Stimulated activated CD4-positive, alpha-beta T cell treated with anti-CD3 and anti-CD28 coated beads, Interleukin-4, amount 100 ng/mL, for 1 hour (primary cell): Measurements from ENCODE around the gene NMRK2.
"Not testable (repeated sequence)": the region's sequence is repeated elsewhere in the genome, so short reads cannot be mapped to it uniquely, and the experiment has no call there.

Source experiments
- DNase-seq: peaks from one replicate; pipeline ENCODE4 v3.0.0-alpha.2; 2020

NMRK2 gene

GRCh38 chr19:3938300-3938950 is 5.6 kb downstream of the NMRK2 start:
- not testable (repeated sequence) for DNase-seq

DNA sequence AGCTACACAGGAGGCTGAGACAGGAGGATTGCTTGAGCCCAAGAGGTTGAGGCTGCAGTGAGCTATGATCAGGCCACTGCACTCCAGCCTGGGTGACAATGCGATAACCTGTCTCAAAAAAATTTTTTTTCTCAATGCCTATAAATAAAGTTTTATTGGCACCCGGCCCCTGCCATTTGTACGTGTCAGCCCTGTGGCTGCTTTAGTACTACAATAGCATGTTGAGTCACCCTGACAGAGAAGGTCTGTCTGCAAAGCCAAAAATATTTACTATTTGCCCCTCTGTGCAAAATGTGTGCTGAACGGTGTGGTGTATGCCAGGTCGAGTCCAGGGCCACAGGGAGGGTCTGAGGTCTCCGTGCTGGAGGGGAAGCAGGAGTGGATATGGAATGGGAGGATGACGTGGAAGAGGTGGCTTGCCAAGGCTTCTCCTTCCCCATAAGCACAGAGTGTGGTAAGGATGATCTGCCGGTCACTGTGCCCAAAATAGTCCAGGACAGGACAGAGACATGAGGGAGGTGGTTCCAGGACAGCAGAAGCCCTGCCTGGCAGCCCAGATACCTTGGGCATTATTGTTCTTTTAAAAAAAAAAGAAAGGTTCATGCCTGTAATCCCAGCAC is 10.0 kb downstream of the NMRK2 start:
- DNase-seq: no peak

DNA sequence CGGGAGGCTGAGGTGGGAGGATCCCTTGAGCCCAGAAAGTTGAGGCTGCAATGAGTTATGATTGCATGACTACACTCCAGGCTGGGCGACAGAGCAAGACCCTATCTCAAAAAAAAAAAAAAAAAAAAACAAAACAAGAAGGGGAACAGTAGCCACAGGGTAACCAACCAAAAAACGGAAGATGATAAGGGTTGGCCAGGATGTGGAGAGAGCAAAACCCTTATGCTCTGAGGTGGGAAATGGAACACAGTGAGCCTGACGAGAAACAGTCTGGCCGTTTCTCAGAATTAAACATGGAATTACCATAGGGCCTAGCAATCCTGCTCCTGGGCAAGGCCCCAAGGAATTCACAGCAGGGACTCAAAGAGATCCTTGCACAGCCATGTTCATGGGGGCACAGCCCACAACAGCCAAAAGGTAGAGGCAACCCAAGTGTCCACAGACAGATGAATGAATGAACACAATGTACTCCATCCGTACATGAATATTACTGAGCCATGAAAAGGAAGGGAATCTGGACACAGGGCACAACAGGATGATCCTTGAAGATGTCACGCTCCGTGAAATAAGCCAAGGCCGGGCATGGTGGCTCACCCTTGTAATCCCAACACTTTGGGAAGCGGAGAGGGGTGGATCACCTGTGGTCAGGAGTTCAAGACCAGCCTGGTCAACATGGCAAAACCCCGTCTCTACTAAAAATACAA is 11.3 kb downstream of the NMRK2 start:
- no peak for DNase-seq

- DNase-seq: no peak
Observed at GRCh38 chr19:3945838-3946237, 13.0 kb downstream of the NMRK2 start.

GRCh38 chr19:3947316-3947933 is 14.6 kb downstream of the NMRK2 start:
- DNase-seq: not testable (repeated sequence)

- DNase-seq: no peak
Observed at GRCh38 chr19:3949294-3949693, 16.4 kb downstream of the NMRK2 start.

DNA sequence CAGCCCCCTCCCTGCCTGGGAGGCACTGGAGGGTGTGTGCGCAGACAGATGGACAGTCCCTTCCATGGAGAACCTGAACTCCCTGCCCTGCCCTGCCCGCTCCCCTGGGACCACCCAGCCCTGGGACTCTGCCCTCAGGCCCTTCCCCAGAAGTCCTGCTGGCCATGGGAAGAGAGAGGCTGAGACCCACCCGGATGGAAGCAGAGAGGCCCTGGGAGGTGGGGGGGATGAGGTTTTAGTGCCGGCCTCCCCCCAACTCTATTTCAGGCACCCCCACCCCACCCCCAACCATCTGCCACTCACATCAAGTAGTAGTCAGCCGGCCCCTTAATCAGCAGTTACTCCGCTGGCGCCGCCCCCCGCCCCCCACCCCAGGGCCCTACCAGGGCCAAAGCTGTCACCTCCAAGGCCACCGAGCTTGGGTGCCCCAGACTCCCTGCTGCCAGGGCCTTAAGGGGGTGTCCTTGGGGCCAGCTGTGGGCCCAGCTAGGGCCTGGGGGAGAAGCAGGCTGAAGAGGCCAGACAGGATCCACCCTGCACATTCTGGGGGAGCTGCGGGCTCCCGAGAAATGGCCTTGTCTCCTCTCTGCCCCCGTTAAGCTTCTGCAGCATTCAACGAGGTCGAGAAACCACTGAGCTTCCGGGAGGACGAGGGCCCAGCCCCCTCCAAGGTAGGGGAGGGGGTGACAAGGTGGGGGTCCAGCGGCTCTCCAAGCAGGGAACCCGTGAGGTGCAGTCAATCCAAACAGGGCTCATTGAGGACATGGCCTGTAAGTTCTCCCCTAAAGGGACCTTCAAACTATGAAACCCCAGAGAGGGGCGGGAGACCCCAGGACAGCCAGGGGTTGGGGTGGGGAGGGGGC is 17.4 kb downstream of the NMRK2 start:
- DNase-seq: no peak

- DNase-seq: no peak
Observed at GRCh38 chr19:3950871-3951861, 18.3 kb downstream of the NMRK2 start.

DNA sequence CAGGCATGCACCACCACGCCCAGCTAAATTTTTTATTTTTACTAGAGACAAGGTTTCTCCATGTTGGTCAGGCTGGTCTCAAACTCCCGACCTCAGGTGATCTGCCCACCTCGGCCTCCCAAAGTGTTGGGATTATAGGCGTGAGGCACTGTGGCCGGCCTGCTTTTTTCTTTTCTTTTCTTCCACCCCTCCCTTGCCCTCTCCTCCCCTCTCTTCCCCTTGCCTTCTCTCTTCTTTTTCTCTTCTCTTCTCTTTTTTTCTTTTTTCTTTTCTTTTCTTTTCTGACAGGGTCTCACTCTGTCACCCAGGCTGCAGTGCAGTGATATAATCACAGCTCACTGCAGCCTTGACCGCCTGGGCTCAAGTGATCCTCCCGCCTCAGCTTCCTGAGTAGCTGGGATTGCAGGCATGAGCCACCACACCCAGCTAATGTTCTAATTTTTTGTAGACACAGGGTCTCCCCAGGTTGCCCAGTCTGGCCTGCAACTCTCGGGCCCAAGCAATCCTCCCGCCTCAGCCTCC is 19.9 kb downstream of the NMRK2 start:
- not testable (repeated sequence) for DNase-seq

GRCh38 chr19:3954107-3954506 is 21.2 kb downstream of the NMRK2 start:
- no peak for DNase-seq

DNA sequence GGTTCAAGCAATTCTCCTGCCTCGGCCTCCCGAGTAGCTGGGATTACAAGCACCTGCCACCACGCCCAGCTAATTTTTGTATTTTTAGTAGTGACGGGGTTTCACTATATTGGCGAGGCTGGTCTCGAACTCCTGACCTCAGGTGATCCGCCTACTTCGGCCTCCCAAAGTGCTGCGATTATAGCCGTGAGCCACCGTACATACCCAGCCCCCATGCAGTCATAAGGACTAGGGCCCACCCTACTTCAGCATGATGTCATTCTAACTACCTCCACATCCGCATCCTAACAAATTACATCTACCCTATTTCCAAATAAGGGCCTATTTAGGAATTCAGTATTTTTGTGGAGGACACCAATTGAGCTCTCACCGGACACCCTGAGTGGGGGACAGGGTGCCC is 22.4 kb downstream of the NMRK2 start:
- not testable (repeated sequence) for DNase-seq

DNA sequence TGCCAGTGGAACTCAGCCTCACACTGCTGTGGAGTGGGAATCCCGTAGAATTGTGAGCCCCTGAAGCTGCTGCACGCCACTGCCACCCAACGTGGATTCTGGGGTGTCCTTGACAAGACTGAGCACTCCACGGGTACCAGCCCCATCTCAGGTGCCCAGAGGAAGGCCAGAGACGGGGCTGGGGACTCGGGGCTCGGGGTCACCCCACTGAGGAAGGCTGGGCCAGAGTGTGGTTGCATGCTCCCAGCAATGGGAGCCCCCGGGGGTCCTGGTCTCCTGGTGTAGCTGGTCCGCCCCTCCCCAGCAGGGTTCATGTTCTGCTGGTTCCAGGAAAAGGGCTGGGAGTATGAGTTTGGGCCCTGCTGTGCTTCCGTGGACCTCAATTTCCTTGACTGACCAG is 22.8 kb downstream of the NMRK2 start:
- DNase-seq: no peak

DNA sequence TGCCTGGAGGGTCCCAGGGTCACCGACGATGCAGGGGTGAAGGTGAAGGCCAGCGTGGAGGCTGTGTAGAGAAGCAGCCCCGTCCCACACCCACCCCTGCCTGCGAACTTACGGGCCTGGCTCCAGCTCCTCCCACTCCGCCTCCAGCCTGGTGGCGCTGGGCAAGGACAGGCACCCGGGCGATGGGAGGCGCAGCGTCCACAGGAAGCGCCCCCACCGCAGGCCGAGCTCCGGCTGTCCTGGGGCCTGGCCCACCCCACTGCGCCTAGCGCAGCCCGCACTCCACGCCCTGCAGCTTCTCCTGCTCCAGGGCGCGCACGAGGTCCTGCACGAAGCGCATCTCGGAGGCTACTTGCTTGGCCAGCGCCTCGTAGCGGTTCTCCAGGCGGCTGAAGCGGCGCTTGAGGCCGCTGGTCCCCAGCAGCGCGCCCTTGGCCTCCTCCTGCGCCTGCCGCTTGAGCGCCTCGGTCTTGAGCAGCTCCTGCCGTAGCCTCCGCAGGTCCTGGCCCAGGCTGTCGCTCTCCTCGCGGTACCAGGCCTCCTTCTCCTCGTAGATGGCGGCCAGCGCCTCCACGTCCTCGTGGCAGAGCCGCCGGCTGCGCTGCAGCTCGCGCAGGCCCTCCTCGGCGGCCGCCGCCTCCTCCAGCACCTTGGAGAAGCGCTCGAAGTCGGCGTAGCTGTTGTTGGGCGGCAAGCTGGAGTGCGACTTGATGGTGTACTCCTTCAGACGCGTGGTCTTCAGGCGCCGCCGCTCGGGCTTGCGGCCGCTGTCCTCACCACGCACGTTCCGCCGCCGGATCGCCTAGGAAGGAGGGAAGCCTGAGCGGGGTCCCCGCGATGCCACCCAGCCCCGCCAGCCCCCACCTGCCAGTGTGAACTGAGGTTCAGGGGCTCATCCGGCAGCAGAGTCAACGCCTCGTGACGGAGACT is 26.2 kb downstream of the NMRK2 start:
- DNase-seq: no peak

DNA sequence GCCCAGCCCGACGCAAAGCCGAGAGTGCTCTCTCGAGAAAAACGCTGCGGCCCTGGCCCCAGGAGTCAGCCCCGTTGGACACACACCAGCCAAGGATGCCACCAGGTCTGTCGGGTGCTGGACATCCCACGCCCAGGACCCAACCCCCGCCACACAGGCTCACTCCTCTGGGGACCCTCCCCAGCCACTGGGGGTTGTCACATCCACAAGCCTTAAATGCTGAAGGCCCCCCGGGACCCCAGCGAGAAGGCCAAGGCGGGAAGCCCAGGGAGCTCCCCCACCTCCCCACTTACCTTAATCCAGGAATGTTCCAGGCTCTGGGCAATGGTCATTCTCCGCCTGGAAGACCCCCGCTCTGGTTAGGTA is 26.9 kb downstream of the NMRK2 start:
- DNase-seq: no peak

DNA sequence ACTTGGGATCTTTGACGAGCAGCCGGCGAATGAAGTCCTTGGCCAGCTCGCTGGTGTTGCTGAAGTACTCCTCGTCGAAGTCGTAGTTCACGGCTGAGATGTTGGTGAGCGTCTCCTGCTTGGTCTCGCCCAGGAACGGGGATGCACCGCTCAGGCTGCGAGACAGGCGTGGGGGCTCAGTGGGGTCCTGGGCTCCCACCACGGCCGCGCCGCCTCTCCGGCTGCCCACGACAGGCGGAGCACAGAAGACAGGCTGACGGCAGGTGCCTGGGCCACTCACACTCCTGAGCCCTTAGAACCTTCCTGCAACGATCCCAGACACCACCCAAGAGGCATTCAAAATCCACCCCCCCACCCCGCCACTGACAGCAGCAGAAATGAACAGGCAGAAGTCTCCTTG is 28.1 kb downstream of the NMRK2 start:
- no peak for DNase-seq

- no peak for DNase-seq
Observed at GRCh38 chr19:3963458-3964255, 30.8 kb downstream of the NMRK2 start.

DNA sequence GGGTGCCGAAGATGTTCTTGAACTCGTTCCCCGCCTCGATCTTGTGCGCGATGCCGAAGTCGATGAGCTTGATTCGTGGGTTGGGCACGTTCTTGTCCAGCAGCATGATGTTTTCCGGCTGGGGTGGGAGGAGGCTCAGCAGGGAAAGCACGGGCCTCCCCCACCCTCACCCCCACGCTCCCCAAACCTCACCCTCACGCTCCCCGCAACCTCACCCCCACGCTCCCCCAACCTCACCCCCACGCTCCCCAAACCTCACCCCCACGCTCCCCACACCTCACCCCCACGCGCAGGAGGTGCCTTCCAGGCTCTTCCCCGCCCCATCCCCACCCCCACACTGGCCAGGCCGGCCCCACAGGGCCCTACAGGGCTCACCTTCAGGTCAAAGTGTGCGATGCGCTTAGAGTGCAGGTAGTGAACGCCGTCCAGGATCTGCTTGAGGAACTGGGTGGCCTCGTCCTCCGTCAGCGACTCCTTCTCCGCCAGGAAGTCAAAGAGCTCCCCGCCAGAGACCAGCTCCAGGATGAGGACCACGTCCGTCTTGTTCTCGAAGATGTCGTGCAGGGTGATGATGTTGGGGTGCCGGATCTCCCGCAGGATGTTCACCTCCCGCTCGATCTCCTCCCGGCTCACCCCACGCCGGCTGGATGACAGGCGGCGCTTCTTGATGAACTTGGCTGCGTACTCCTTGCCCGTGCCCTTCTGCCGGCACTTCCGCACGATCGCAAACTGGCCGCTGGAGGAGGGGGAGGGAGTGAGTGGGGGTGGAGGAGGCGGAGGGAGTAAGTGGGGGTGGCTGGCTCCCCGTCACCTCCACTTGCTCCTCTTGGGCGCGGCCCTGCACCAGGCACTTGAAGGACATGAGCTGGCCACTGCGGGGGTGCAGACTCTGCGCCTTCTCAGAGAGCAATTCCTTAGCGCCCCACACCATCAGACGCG is 31.7 kb downstream of the NMRK2 start:
- no peak for DNase-seq
